IMR-90 (cell line): ENCODE measurements around the gene PNCK. TPM values are rescaled to one million over a fixed set of nuclear protein-coding genes. Genes with fewer than 3 reads are reported as not detected.

Experiments
- ATAC-seq: fragments of 200-7000 bp; cut with Tn5 transposase; 2 replicates; pipeline ENCODE4 v1.9.1; 2020; ENCODE audit warnings: low read depth, mild to moderate bottlenecking, moderate library complexity
- BruUV-seq: library from RNA; stranded (reverse); fragments of 400-500 nt; replicated peaks from 2 replicates; lab custom pipeline; 2021; lab: Mats Ljungman, UMichigan
- CTCF ChIA-PET: fragments of 300-600 bp; formaldehyde crosslinking; extraction: SDS; loops from one replicate; lab custom pipeline; 2021; ENCODE audit warnings: antibody characterized with exemption; lab: Yijun Ruan, JAX
- POLR2A ChIA-PET: fragments of 300-600 bp; sonication (Branson Sonifier 250); formaldehyde crosslinking; loops from one replicate; lab custom pipeline; 2022; ENCODE audit warnings: antibody characterized with exemption; ENCODE audit not compliant: unreplicated experiment; lab: Charles Lee
- DNase-seq: peaks from one replicate; pipeline ENCODE4 v3.0.0; 2013
- H2AFZ ChIP-seq: replicated peaks from 2 replicates; pipeline ENCODE3; 2013; ENCODE audit warnings: low read length, mild to moderate bottlenecking; ENCODE audit not compliant: poor library complexity
- H2AK5ac ChIP-seq: 2 replicates; pipeline ENCODE4 v1.6.1; 2013; ENCODE audit warnings: low read depth, low read length, inconsistent platforms
- H2AK9ac ChIP-seq: replicated peaks from 2 replicates; pipeline ENCODE3; 2013; ENCODE audit warnings: mild to moderate bottlenecking, low read depth, low read length, moderate library complexity; ENCODE audit not compliant: poor library complexity
- H2BK120ac ChIP-seq: 2 replicates; pipeline ENCODE4 v1.6.1; 2013; ENCODE audit warnings: low read depth, low read length, inconsistent platforms
- H2BK15ac ChIP-seq: 3 replicates; pipeline ENCODE4 v1.6.1; 2013; ENCODE audit warnings: low read depth, low read length, inconsistent platforms
- H2BK20ac ChIP-seq: 2 replicates; pipeline ENCODE4 v1.6.1; 2013; ENCODE audit warnings: low read depth, mild to moderate bottlenecking, inconsistent platforms, low read length, moderate library complexity
- H2BK5ac ChIP-seq: 2 replicates; pipeline ENCODE4 v1.6.1; 2013; ENCODE audit warnings: mild to moderate bottlenecking, low read depth, low read length, inconsistent platforms; ENCODE audit not compliant: poor library complexity, severe bottlenecking
- H3K14ac ChIP-seq: replicated peaks from 2 replicates; pipeline ENCODE4 v1.6.1; 2013; ENCODE audit warnings: low read depth, low read length, inconsistent platforms
- H3K18ac ChIP-seq: 2 replicates; pipeline ENCODE4 v1.6.1; 2013; ENCODE audit warnings: low read depth, low read length, control low read depth
- H3K23ac ChIP-seq: 2 replicates; pipeline ENCODE4 v1.6.1; 2013; ENCODE audit warnings: low read depth, low read length, inconsistent platforms
- H3K27ac ChIP-seq: 2 replicates; pipeline ENCODE4 v1.5.1; 2013; ENCODE audit warnings: mild to moderate bottlenecking, control low read depth, low read length; ENCODE audit not compliant: insufficient read depth
- H3K27me3 ChIP-seq: 2 replicates; pipeline ENCODE4 v1.6.1; 2013; ENCODE audit warnings: low read length; ENCODE audit not compliant: control insufficient read depth, insufficient read depth
- H3K36me3 ChIP-seq: 2 replicates; pipeline ENCODE4 v1.6.1; 2013; ENCODE audit warnings: low read length, mixed read lengths; ENCODE audit not compliant: control insufficient read depth, insufficient read depth
- H3K4ac ChIP-seq: 2 replicates; pipeline ENCODE4 v1.6.1; 2013; ENCODE audit warnings: low read depth, low read length, inconsistent platforms
- H3K4me1 ChIP-seq: 2 replicates; pipeline ENCODE4 v1.6.1; 2013; ENCODE audit warnings: low read length, mixed read lengths; ENCODE audit not compliant: control insufficient read depth, insufficient read depth
- H3K4me2 ChIP-seq: 2 replicates; pipeline ENCODE4 v1.6.1; 2013; ENCODE audit warnings: low read depth, mild to moderate bottlenecking, control low read depth, low read length, moderate library complexity
- H3K4me3 ChIP-seq: 2 replicates; pipeline ENCODE4 v1.5.1; 2013; ENCODE audit warnings: low read depth, mild to moderate bottlenecking, control low read depth, low read length, moderate library complexity; ENCODE audit not compliant: insufficient read depth
- H3K56ac ChIP-seq: 2 replicates; pipeline ENCODE4 v1.6.1; 2013; ENCODE audit warnings: low read length, inconsistent platforms; ENCODE audit not compliant: insufficient read depth; ENCODE audit errors: extremely low read depth
- H3K79me1 ChIP-seq, 2 experiments: 2 replicates each; pipeline ENCODE4 v1.6.1; 2013; ENCODE audit warnings: low read length in 2 of 2, inconsistent platforms in 1 of 2, low read depth in 1 of 2
- H3K9ac ChIP-seq: 2 replicates; pipeline ENCODE4 v1.6.1; 2013; ENCODE audit warnings: low read depth, low read length, control low read depth
- H3K9me1 ChIP-seq: 2 replicates; pipeline ENCODE4 v1.6.1; 2013; ENCODE audit warnings: low read length, inconsistent platforms; ENCODE audit not compliant: insufficient read depth
- H3K9me3 ChIP-seq: 2 replicates; pipeline ENCODE4 v1.6.1; 2013; ENCODE audit warnings: low read length; ENCODE audit not compliant: control insufficient read depth, insufficient read depth
- H4K20me1 ChIP-seq: 2 replicates; pipeline ENCODE4 v1.6.1; 2013; ENCODE audit warnings: low read length, inconsistent platforms; ENCODE audit not compliant: insufficient read depth
- H4K5ac ChIP-seq: 2 replicates; pipeline ENCODE4 v1.6.1; 2013; ENCODE audit warnings: mild to moderate bottlenecking, low read depth, low read length, control low read depth
- H4K8ac ChIP-seq, 2 experiments: 2 replicates each; pipeline ENCODE4 v1.6.1; 2013; ENCODE audit warnings: low read depth in 2 of 2, low read length in 2 of 2, control low read depth in 1 of 2, inconsistent platforms in 1 of 2
- H4K91ac ChIP-seq: 2 replicates; pipeline ENCODE4 v1.6.1; 2013; ENCODE audit warnings: low read depth, low read length, inconsistent platforms; ENCODE audit not compliant: insufficient read depth
- BHLHE40 ChIP-seq: fragments of 150-350 bp; IDR thresholded peaks from 2 replicates; pipeline ENCODE4 v1.6.1; 2016; ENCODE audit warnings: mild to moderate bottlenecking, low read depth, low read length
- CHD1 ChIP-seq: IDR thresholded peaks from 2 replicates; pipeline ENCODE4 v1.6.1; 2012; ENCODE audit warnings: low read depth, low read length, improper control_type of control experiment
- CTCF ChIP-seq: conservative IDR thresholded peaks from 2 replicates; pipeline ENCODE4 v1.5.1; 2012; ENCODE audit warnings: mild to moderate bottlenecking, low read depth, low read length, improper control_type of control experiment
- ELK1 ChIP-seq: fragments of 150-350 bp; IDR thresholded peaks from 2 replicates; pipeline ENCODE4 v1.6.1; 2016; ENCODE audit warnings: low read depth, mild to moderate bottlenecking, low read length, moderate library complexity, borderline replicate concordance
- FOS ChIP-seq: fragments of 150-350 bp; IDR thresholded peaks from 2 replicates; pipeline ENCODE4 v1.6.1; 2016; ENCODE audit warnings: low read depth, low read length
- MAFK ChIP-seq: IDR thresholded peaks from 2 replicates; pipeline ENCODE4 v1.6.1; 2012; ENCODE audit warnings: low read depth, low read length, improper control_type of control experiment
- MAZ ChIP-seq: IDR thresholded peaks from 2 replicates; pipeline ENCODE4 v1.6.1; 2012; ENCODE audit warnings: low read depth, mild to moderate bottlenecking, low read length, improper control_type of control experiment, moderate library complexity, borderline replicate concordance
- MXI1 ChIP-seq: IDR thresholded peaks from 2 replicates; pipeline ENCODE4 v1.6.1; 2012; ENCODE audit warnings: low read depth, mild to moderate bottlenecking, low read length, moderate library complexity, borderline replicate concordance
- POLR2A ChIP-seq: IDR thresholded peaks from 2 replicates; pipeline ENCODE4 v1.6.1; 2012; ENCODE audit warnings: mild to moderate bottlenecking, low read depth, low read length
- RAD21 ChIP-seq: IDR thresholded peaks from 2 replicates; pipeline ENCODE4 v1.6.1; 2012; ENCODE audit warnings: low read length, improper control_type of control experiment
- RCOR1 ChIP-seq: IDR thresholded peaks from 2 replicates; pipeline ENCODE4 v1.6.1; 2012; ENCODE audit warnings: mild to moderate bottlenecking, low read length, improper control_type of control experiment; ENCODE audit not compliant: insufficient replicate concordance
- SMC3 ChIP-seq: fragments of 150-350 bp; IDR thresholded peaks from 2 replicates; pipeline ENCODE4 v1.6.1; 2016; ENCODE audit warnings: low read depth, mild to moderate bottlenecking, antibody characterized with exemption, low read length, moderate library complexity
- USF2 ChIP-seq: fragments of 150-350 bp; IDR thresholded peaks from 2 replicates; pipeline ENCODE4 v1.6.1; 2017; ENCODE audit warnings: mild to moderate bottlenecking, antibody characterized with exemption, low read length, low read depth
- WGBS, 2 experiments: methylation state at CpG; one replicate each; pipeline versions ENCODE4 v1.1.5 to v1.1.7; 2013; ENCODE audit warnings: missing lambda C conversion rate in 2 of 2; ENCODE audit not compliant: insufficient read length in 1 of 2; ENCODE audit errors: extremely low coverage in 2 of 2; 5-methylcytosine and 5-hydroxymethylcytosine counted together
- dilution Hi-C: fragments of 300-500 bp; cut with HindIII; formaldehyde crosslinking; loops from one replicate; pipeline ENCODE4 v1.14.3; 2018; ENCODE audit warnings: low sequenced_read_pairs; ENCODE audit not compliant: unreplicated experiment
- in situ Hi-C: fragments of 300-500 bp; cut with MboI; formaldehyde crosslinking; loops from 3 replicates; pipeline ENCODE4 v1.14.3; 2019; ENCODE audit warnings: low sequenced_read_pairs, inconsistent platforms, mixed read lengths
- intact Hi-C: fragments of 100-400 bp; cut with micrococcal nuclease; formaldehyde crosslinking; loops from 2 replicates; pipeline ENCODE4 v1.10.0; 2022
- polyA plus RNA-seq, 3 experiments: library from polyadenylated mRNA; depleted of rRNA; stranded (reverse); fragments of >200 nt; gene quantifications; 2 replicates each; pipeline ENCODE4 v1.2.3, GENCODE V29; 2012; ENCODE audit warnings: low replicate concordance in 1 of 3
- total RNA-seq: library from RNA; depleted of rRNA; stranded (reverse); fragments of >200 nt; gene quantifications from 2 replicates; pipeline ENCODE4 v1.2.3, GENCODE V29; 2012

PNCK gene
- total and polyA plus RNA-seq, 2 of the 4 experiments (the other 2 are of a cell fraction), result 0.18 to 0.22 TPM

- DNase-seq, result peak; percentile 64
- intact Hi-C loops, result loop anchor here (1.0 to 5.0 kb wide), 6 partner anchors 59 to 726 kb away; no protein-coding TSS in a partner anchor
- Histone ChIP-seq H2AK5ac (no peak overlapping the region), H4K5ac (no peak overlapping the region), H2BK5ac (no peak overlapping the region), H3K18ac (no peak overlapping the region), H3K36me3 (no peaks in the 10 kb centered on the region), H3K14ac (no peak overlapping the region), H4K8ac (no peak overlapping the region), H3K4me2 (no peak overlapping the region), H3K9me1 (no peaks in the 10 kb centered on the region; the same call in 1 of the 2 replicates), H3K9me3 (peaks cover 2% of the 10 kb centered on the region), H3K27ac (no peak overlapping the region), H3K4me3 (no peak overlapping the region), H2BK120ac (no peak overlapping the region), H3K56ac (no peak overlapping the region), H4K91ac (no peak overlapping the region), H3K4me1 (no peaks in the 10 kb centered on the region), H2BK20ac (no peak overlapping the region), H3K4ac (no peak overlapping the region), H3K27me3 (peaks cover 20% of the 10 kb centered on the region), H2BK15ac (no peak overlapping the region), H3K79me1 (no peaks in the 10 kb centered on the region), H2AFZ (peak overlapping the region; percentile 84), H3K23ac (no peak overlapping the region), H4K20me1 (no peaks in the 10 kb centered on the region; the same call in 1 of the 2 replicates), H2AK9ac (no peak overlapping the region), H3K9ac (no peak overlapping the region)
- POLR2A ChIA-PET, result no interaction called here
- dilution Hi-C loops, result no loop called here
- TF ChIP-seq RCOR1 (no peak), CTCF (peak; percentile 73), BHLHE40 (no peak), RAD21 (peak; percentile 77), ELK1 (no peak), MXI1 (no peak), USF2 (peak; percentile 70), CHD1 (no peak), POLR2A (no peak), MAZ (no peak), SMC3 (peak; percentile 71), MAFK (no peak), FOS (no peak)
- WGBS, 2 experiments, result 4% methylated on average over 3 of the region's 14 CpGs; no CpG with 5 or more reads in 1 of the 2 experiments
- CTCF ChIA-PET, result interaction anchor here (0.6 to 2.5 kb wide), 6 partner anchors 10 to 128 kb away, joined by 3 to 16 read pairs (median 5); no protein-coding TSS in a partner anchor
- peak; percentile 93 for ATAC-seq
- in situ Hi-C loops, result loop anchor here (5.0 to 25.0 kb wide), 2 partner anchors 111 to 706 kb away; no protein-coding TSS in a partner anchor
- no TSS peak for BruUV-seq
These were observed 5.6 kb downstream of the PNCK start for GRCh38 chrX:153667956-153668396.
